A673 (cell line): ENCODE measurements around the gene PPP1R3A. TPM values are rescaled to one million over a fixed set of nuclear protein-coding genes. Genes with fewer than 3 reads are reported as not detected.

Experiments used
- BruUV-seq: library from RNA; stranded (reverse); fragments of 400-500 nt; replicated peaks from 2 replicates; lab custom pipeline; 2021; lab: Mats Ljungman, UMichigan
- CTCF ChIA-PET: fragments of 300-600 bp; sonication (Branson Sonifier 250); formaldehyde crosslinking; loops from one replicate; lab custom pipeline; 2022; ENCODE audit warnings: antibody characterized with exemption; lab: Charles Lee
- POLR2A ChIA-PET: fragments of 300-600 bp; sonication (Branson Sonifier 250); formaldehyde crosslinking; loops from one replicate; lab custom pipeline; 2022; ENCODE audit warnings: antibody characterized with exemption; ENCODE audit not compliant: low non-redundant PET; lab: Charles Lee
- DNase-seq: peaks from one replicate; pipeline ENCODE4 v3.0.0-alpha.2; 2015; ENCODE audit warnings: low spot score
- H3K27ac ChIP-seq: fragments of 200-600 bp; sonication (generic); 2 replicates; pipeline ENCODE4 v1.5.1; 2016; ENCODE audit warnings: mixed run types, low read depth, mild to moderate bottlenecking, mixed read lengths, antibody characterized with exemption, low read length; ENCODE audit not compliant: poor library complexity, severe bottlenecking
- H3K27me3 ChIP-seq: fragments of 200-600 bp; sonication (generic); replicated peaks from 2 replicates; pipeline ENCODE4 v1.6.1; 2017; ENCODE audit warnings: mixed run types, low read depth, mild to moderate bottlenecking, mixed read lengths, antibody characterized with exemption, low read length; ENCODE audit not compliant: insufficient read depth, poor library complexity
- H3K36me3 ChIP-seq: fragments of 200-600 bp; sonication (generic); 2 replicates; pipeline ENCODE4 v1.6.1; 2016; ENCODE audit warnings: mixed run types, mild to moderate bottlenecking, mixed read lengths, antibody characterized with exemption, low read length; ENCODE audit not compliant: insufficient read depth, poor library complexity, severe bottlenecking
- H3K4me1 ChIP-seq: fragments of 200-600 bp; sonication (generic); 2 replicates; pipeline ENCODE4 v1.6.1; 2017; ENCODE audit warnings: mixed run types, mild to moderate bottlenecking, mixed read lengths, antibody characterized with exemption, low read length; ENCODE audit not compliant: insufficient read depth, poor library complexity, severe bottlenecking
- H3K4me3 ChIP-seq: fragments of 200-600 bp; sonication (generic); 2 replicates; pipeline ENCODE4 v1.5.1; 2016; ENCODE audit warnings: low read depth, mixed run types, mild to moderate bottlenecking, mixed read lengths, low read length; ENCODE audit not compliant: poor library complexity, severe bottlenecking
- H3K9me3 ChIP-seq: fragments of 200-600 bp; sonication (generic); 2 replicates; pipeline ENCODE4 v1.6.1; 2016; ENCODE audit warnings: mixed run types, low read depth, mild to moderate bottlenecking, mixed read lengths, antibody characterized with exemption, low read length; ENCODE audit not compliant: poor library complexity, severe bottlenecking
- CTCF ChIP-seq: fragments of 300-800, 200-600 bp; sonication (generic); conservative IDR thresholded peaks from 2 replicates; pipeline ENCODE4 v1.5.1; 2017; ENCODE audit warnings: low read depth, mild to moderate bottlenecking, antibody characterized with exemption, low read length, moderate library complexity, mixed read lengths
- EZH2 ChIP-seq: fragments of 200-600 bp; sonication (generic); IDR thresholded peaks from 2 replicates; pipeline ENCODE4 v1.6.1; 2017; ENCODE audit warnings: borderline replicate concordance, low read depth, mild to moderate bottlenecking, mixed read lengths, antibody characterized with exemption, low read length; ENCODE audit not compliant: poor library complexity, severe bottlenecking
- intact Hi-C: fragments of 100-400 bp; cut with micrococcal nuclease; formaldehyde crosslinking; loops from one replicate; pipeline ENCODE4 v1.10.0; 2022; ENCODE audit not compliant: unreplicated experiment
- total RNA-seq: library from RNA; stranded (reverse); gene quantifications from 2 replicates; pipeline ENCODE4 v1.2.3, GENCODE V29; 2021

PPP1R3A gene
- total RNA-seq, 1 experiment from 2014 or later, result not detected

GRCh38 chr7:113922049-113922448 lies 3.2 kb upstream of the PPP1R3A start:
- no peak for DNase-seq
- Histone ChIP-seq H3K4me1 (no peaks in the 10 kb centered on the region), H3K27me3 (peaks cover 3% of the 10 kb centered on the region), H3K9me3 (no peaks in the 10 kb centered on the region), H3K36me3 (no peaks in the 10 kb centered on the region), H3K27ac (no peak overlapping the region), H3K4me3 (no peak overlapping the region)
- CTCF ChIA-PET, result no interaction called here
- POLR2A ChIA-PET, result no interaction called here
- no TSS peak for BruUV-seq
- TF ChIP-seq CTCF, result no peak
- no peak for TF ChIP-seq EZH2
- intact Hi-C loops, result no loop called here

GRCh38 chr7:113921363-113921762 lies 2.6 kb upstream of the PPP1R3A start:
- Histone ChIP-seq H3K9me3 (no peaks in the 10 kb centered on the region), H3K27ac (no peak overlapping the region), H3K27me3 (peaks cover 3% of the 10 kb centered on the region), H3K36me3 (no peaks in the 10 kb centered on the region), H3K4me1 (no peaks in the 10 kb centered on the region), H3K4me3 (no peak overlapping the region)
- ChIA-PET CTCF (no interaction called here), POLR2A (no interaction called here)
- no TSS peak for BruUV-seq
- no peak for DNase-seq
- intact Hi-C loops, result no loop called here
- TF ChIP-seq EZH2, result no peak
- TF ChIP-seq CTCF, result no peak

DNA sequence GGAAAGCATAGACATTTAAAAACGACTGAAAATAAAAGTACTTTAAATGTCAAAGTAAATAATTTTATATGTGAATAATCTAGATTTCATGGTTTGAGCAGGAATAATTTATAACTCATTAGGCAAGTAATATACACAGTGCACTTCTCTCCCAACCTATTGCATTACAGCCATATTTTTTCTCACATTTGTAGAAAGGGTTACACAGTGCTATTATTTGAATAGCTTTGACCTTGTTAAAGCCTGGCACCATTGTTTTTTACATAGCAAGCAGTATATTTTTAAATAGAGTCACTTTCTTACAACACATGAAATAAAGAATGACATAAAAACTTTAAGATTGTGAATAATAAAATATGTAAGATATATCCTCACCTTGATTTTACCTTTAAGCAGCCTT lies 969 bp downstream of the PPP1R3A start:
- Histone ChIP-seq H3K4me3 (no peak overlapping the region), H3K36me3 (no peaks in the 10 kb centered on the region), H3K27me3 (no peaks in the 10 kb centered on the region), H3K9me3 (no peaks in the 10 kb centered on the region), H3K27ac (no peak overlapping the region), H3K4me1 (no peaks in the 10 kb centered on the region)
- POLR2A ChIA-PET, result no interaction called here
- intact Hi-C loops, result no loop called here
- CTCF ChIA-PET, result no interaction called here
- no TSS peak for BruUV-seq
- TF ChIP-seq CTCF (no peak), EZH2 (no peak)
- no peak for DNase-seq
